ENCODE measurements around the gene PDCD1. TPM values are rescaled to one million over a fixed set of nuclear protein-coding genes. Genes with fewer than 3 reads are reported as not detected.

PDCD1 gene
- total RNA-seq, 3 donors from 2014 or later (not counting 1 experiment from before 2014, with no cell fraction given), result 0.45 TPM; not detected in 2

- no peaks in the 10 kb centered on the region for H3K27me3 Mint-ChIP-seq (ENCODE audit: low read depth in 2 of 2)
- Histone ChIP-seq H3K27ac (ENCODE audit: low read length) (no peak overlapping the region), H3K9me3 (ENCODE audit: control insufficient read depth, insufficient read depth, low read length) (no peaks in the 10 kb centered on the region), H3K27me3 (ENCODE audit: control insufficient read depth, insufficient read depth, low read length) (no peaks in the 10 kb centered on the region), H3K36me3 (ENCODE audit: control insufficient read depth, insufficient read depth, low read length) (no peaks in the 10 kb centered on the region), H3K4me3 (ENCODE audit: low read length) (no peak overlapping the region), H3K4me1 (ENCODE audit: control insufficient read depth, insufficient read depth, low read length) (peaks cover 49% of the 10 kb centered on the region)
- WGBS (ENCODE audit: insufficient coverage), result 94% methylated on average over 17 of the region's 17 CpGs
- no peak overlapping the region for H3K27ac Mint-ChIP-seq
- H3K9me3 Mint-ChIP-seq, result no peaks in the 10 kb centered on the region
- intact Hi-C loops (cut with micrococcal nuclease), result loop anchor here (10.0 kb wide), 1 partner anchor 190 kb away; the partner anchor contains the start of gene DTYMK
- TF ChIP-seq CTCF (IDR thresholded peaks at IDR 0.05), result no peak
- DNase-seq (no peak), ATAC-seq (no peak)
- H3K36me3 Mint-ChIP-seq, result no peaks in the 10 kb centered on the region
- peaks cover 17 to 39% of the 10 kb centered on the region in 2 donors for H3K4me1 Mint-ChIP-seq
- H3K4me3 Mint-ChIP-seq, result no peak overlapping the region
Measured at GRCh38 chr2:241874277-241874925, 15.7 kb upstream of the PDCD1 start.

- peaks cover 56% of the 10 kb centered on the region for H3K4me1 ChIP-seq (ENCODE audit: control insufficient read depth, insufficient read depth, low read length)
- H3K9me3 ChIP-seq (ENCODE audit: control insufficient read depth, insufficient read depth, low read length), result no peaks in the 10 kb centered on the region
- no peak for DNase-seq
- peak overlapping the region; percentile 7 for H3K4me3 Mint-ChIP-seq
- no peaks in the 10 kb centered on the region for H3K9me3 Mint-ChIP-seq
- no peak for TF ChIP-seq CTCF (IDR thresholded peaks at IDR 0.05)
- WGBS (ENCODE audit: insufficient coverage), result 93% methylated on average over 7 of the region's 7 CpGs
- no peak overlapping the region for H3K4me3 ChIP-seq (ENCODE audit: low read length)
- intact Hi-C loops (cut with micrococcal nuclease), result loop anchor here (10.0 kb wide), 1 partner anchor 189 kb away; the partner anchor contains the start of gene DTYMK
- no peak overlapping the region for H3K27ac ChIP-seq (ENCODE audit: low read length)
- peaks cover 22 to 45% of the 10 kb centered on the region in 2 donors for H3K4me1 Mint-ChIP-seq
- no peak for ATAC-seq
- no peak overlapping the region for H3K27ac Mint-ChIP-seq
- H3K27me3 ChIP-seq (ENCODE audit: control insufficient read depth, insufficient read depth, low read length), result no peaks in the 10 kb centered on the region
- no peaks in the 10 kb centered on the region for H3K36me3 Mint-ChIP-seq
- H3K27me3 Mint-ChIP-seq (ENCODE audit: low read depth in 2 of 2), result no peaks in the 10 kb centered on the region
- H3K36me3 ChIP-seq (ENCODE audit: control insufficient read depth, insufficient read depth, low read length), result no peaks in the 10 kb centered on the region
Measured at GRCh38 chr2:241873803-241874110, 15.1 kb upstream of the PDCD1 start.

GRCh38 chr2:241873081-241873802 is 14.5 kb upstream of the PDCD1 start:
- TF ChIP-seq CTCF (IDR thresholded peaks at IDR 0.05), result no peak
- H3K27ac Mint-ChIP-seq, result no peak overlapping the region
- H3K4me1 Mint-ChIP-seq, result peaks cover 27 to 50% of the 10 kb centered on the region in 2 donors
- ATAC-seq (no peak), DNase-seq (no peak)
- H3K36me3 Mint-ChIP-seq, result no peaks in the 10 kb centered on the region
- no peak overlapping the region for H3K27ac ChIP-seq (ENCODE audit: low read length)
- no peaks in the 10 kb centered on the region for H3K36me3 ChIP-seq (ENCODE audit: control insufficient read depth, insufficient read depth, low read length)
- H3K27me3 ChIP-seq (ENCODE audit: control insufficient read depth, insufficient read depth, low read length), result no peaks in the 10 kb centered on the region
- peaks cover 60% of the 10 kb centered on the region for H3K4me1 ChIP-seq (ENCODE audit: control insufficient read depth, insufficient read depth, low read length)
- WGBS (ENCODE audit: insufficient coverage), result 93% methylated on average over 41 of the region's 54 CpGs
- H3K9me3 ChIP-seq (ENCODE audit: control insufficient read depth, insufficient read depth, low read length), result no peaks in the 10 kb centered on the region
- H3K4me3 Mint-ChIP-seq, result peak overlapping the region; percentile 7
- intact Hi-C loops (cut with micrococcal nuclease), result loop anchor here (10.0 kb wide), 1 partner anchor 188 kb away; the partner anchor contains the start of gene DTYMK
- H3K4me3 ChIP-seq (ENCODE audit: low read length), result no peak overlapping the region
- no peaks in the 10 kb centered on the region for H3K9me3 Mint-ChIP-seq
- H3K27me3 Mint-ChIP-seq (ENCODE audit: low read depth in 2 of 2), result no peaks in the 10 kb centered on the region
